Left forelimb (tissue), 1 donor: ENCODE measurements around the gene TREM2.
"Not testable (repeated sequence)": the region's sequence is repeated elsewhere in the genome, so short reads cannot be mapped to it uniquely, and the experiment has no call there.

ENCODE experiments used
- DNase-seq: peaks from one replicate; pipeline ENCODE4 v3.0.0-alpha.2; 2018; ENCODE audit warnings: low spot score

TREM2 gene

GRCh38 chr6:41162687-41163418 is at the start of gene TREM2:
TREM2 (minus strand) TSS chr6:41163116; CDS start chr6:41163082, 34 bp downstream.
- no peak for DNase-seq

GRCh38 chr6:41209547-41210320 is 46.8 kb upstream of the TREM2 start:
- peak; percentile 59 for DNase-seq

- DNase-seq, result no peak
These were observed 45.7 kb upstream of the TREM2 start for GRCh38 chr6:41208439-41209106.

GRCh38 chr6:41204156-41204555 is 41.2 kb upstream of the TREM2 start:
- no peak for DNase-seq

- DNase-seq, result peak; percentile 22
These were observed 38.9 kb upstream of the TREM2 start for GRCh38 chr6:41201764-41202173.

GRCh38 chr6:41200901-41201763 is 38.2 kb upstream of the TREM2 start, which contains the start of gene TREML2:
TREML2 (minus strand) TSS chr6:41201149; CDS start chr6:41201008, 141 bp downstream.
- DNase-seq, result peak; percentile 62

GRCh38 chr6:41200296-41200900 is 37.5 kb upstream of the TREM2 start:
- no peak for DNase-seq

- no peak for DNase-seq
These were observed 36.8 kb upstream of the TREM2 start for GRCh38 chr6:41199552-41200246.

- DNase-seq, result no peak
These were observed 34.3 kb upstream of the TREM2 start for GRCh38 chr6:41197234-41197633.

GRCh38 chr6:41194386-41194785 is 31.5 kb upstream of the TREM2 start:
- no peak for DNase-seq

- DNase-seq, result no peak
These were observed 31.0 kb upstream of the TREM2 start for GRCh38 chr6:41193884-41194283.

- DNase-seq, result no peak
These were observed 30.3 kb upstream of the TREM2 start for GRCh38 chr6:41193171-41193734.

GRCh38 chr6:41191569-41191968 is 28.7 kb upstream of the TREM2 start:
- no peak for DNase-seq

- DNase-seq, result no peak
These were observed 27.9 kb upstream of the TREM2 start for GRCh38 chr6:41190791-41191190.

GRCh38 chr6:41189967-41190366 is 27.1 kb upstream of the TREM2 start:
- no peak for DNase-seq

- not testable (repeated sequence) for DNase-seq
These were observed 26.1 kb upstream of the TREM2 start for GRCh38 chr6:41189046-41189445.

- DNase-seq, result no peak
These were observed 25.3 kb upstream of the TREM2 start for GRCh38 chr6:41187924-41188886.

- no peak for DNase-seq
These were observed 23.2 kb upstream of the TREM2 start for GRCh38 chr6:41186031-41186562.

GRCh38 chr6:41184761-41185160 is 21.8 kb upstream of the TREM2 start:
- peak; percentile 22 for DNase-seq
